H9 (cell line): ENCODE results near the gene TIPRL. TPM values are rescaled to one million over a fixed set of nuclear protein-coding genes. Genes with fewer than 3 reads are reported as not detected.

Experiments used
- DNase-seq: peaks from one replicate; pipeline ENCODE4 v3.0.0-alpha.2; 2017
- H2AFZ ChIP-seq: one replicate; pipeline ENCODE4 v1.6.1; 2013; ENCODE audit warnings: mild to moderate bottlenecking, low read length, control low read depth, moderate library complexity
- H2AK5ac ChIP-seq: 2 replicates; pipeline ENCODE4 v1.6.1; 2013; ENCODE audit warnings: low read length, control low read depth, mixed read lengths; ENCODE audit not compliant: insufficient read length
- H2BK120ac ChIP-seq: one replicate; pipeline ENCODE4 v1.6.1; 2013; ENCODE audit warnings: low read depth, mild to moderate bottlenecking, low read length, control low read depth, inconsistent platforms; ENCODE audit not compliant: poor library complexity, severe bottlenecking
- H2BK12ac ChIP-seq: 2 replicates; pipeline ENCODE4 v1.6.1; 2013; ENCODE audit warnings: low read length, control low read depth, mixed read lengths, low read depth; ENCODE audit not compliant: insufficient read length
- H2BK15ac ChIP-seq: 2 replicates; pipeline ENCODE4 v1.6.1; 2013; ENCODE audit warnings: low read depth, low read length, control low read depth
- H2BK20ac ChIP-seq: one replicate; pipeline ENCODE4 v1.6.1; 2013; ENCODE audit warnings: low read depth, mild to moderate bottlenecking, low read length, control low read depth, inconsistent platforms; ENCODE audit not compliant: poor library complexity, severe bottlenecking
- H2BK5ac ChIP-seq: 2 replicates; pipeline ENCODE4 v1.6.1; 2013; ENCODE audit warnings: low read length, control low read depth, mixed read lengths; ENCODE audit not compliant: insufficient read length
- H3K14ac ChIP-seq: 2 replicates; pipeline ENCODE4 v1.6.1; 2013; ENCODE audit warnings: low read length, control low read depth; ENCODE audit not compliant: insufficient read depth
- H3K18ac ChIP-seq: 2 replicates; pipeline ENCODE4 v1.6.1; 2013; ENCODE audit warnings: low read depth, mild to moderate bottlenecking, mixed read lengths, low read length, control low read depth; ENCODE audit not compliant: insufficient read length
- H3K23ac ChIP-seq: 2 replicates; pipeline ENCODE4 v1.6.1; 2013; ENCODE audit warnings: low read length, control low read depth, mixed read lengths, low read depth; ENCODE audit not compliant: insufficient read length
- H3K23me2 ChIP-seq: 2 replicates; pipeline ENCODE4 v1.6.1; 2013; ENCODE audit warnings: low read depth, mild to moderate bottlenecking, mixed read lengths, low read length, control low read depth; ENCODE audit not compliant: insufficient read length, poor library complexity, severe bottlenecking
- H3K27ac ChIP-seq: 2 replicates; pipeline ENCODE4 v1.5.1; 2013; ENCODE audit warnings: low read length, control low read depth, mixed read lengths, low read depth; ENCODE audit not compliant: insufficient read length
- H3K27me3 ChIP-seq: 2 replicates; pipeline ENCODE4 v1.6.1; 2013; ENCODE audit warnings: low read length, control low read depth, inconsistent platforms; ENCODE audit not compliant: insufficient read depth
- H3K4ac ChIP-seq: 2 replicates; pipeline ENCODE4 v1.6.1; 2013; ENCODE audit warnings: low read depth, mild to moderate bottlenecking, control low read depth, inconsistent platforms, low read length, moderate library complexity
- H3K4me1 ChIP-seq: 2 replicates; pipeline ENCODE4 v1.6.1; 2013; ENCODE audit warnings: low read length, control low read depth, inconsistent platforms; ENCODE audit not compliant: insufficient read depth
- H3K4me2 ChIP-seq: 2 replicates; pipeline ENCODE4 v1.6.1; 2013; ENCODE audit warnings: low read length, control low read depth, mixed read lengths; ENCODE audit not compliant: insufficient read length, insufficient read depth
- H3K56ac ChIP-seq: 2 replicates; pipeline ENCODE4 v1.6.1; 2013; ENCODE audit warnings: low read depth, mild to moderate bottlenecking, mixed read lengths, low read length, control low read depth; ENCODE audit not compliant: insufficient read length
- H3K79me1 ChIP-seq: 2 replicates; pipeline ENCODE4 v1.6.1; 2013; ENCODE audit warnings: low read depth, mild to moderate bottlenecking, moderate library complexity, low read length, control low read depth, inconsistent platforms; ENCODE audit not compliant: insufficient read depth, poor library complexity, severe bottlenecking
- H3K79me2 ChIP-seq: 2 replicates; pipeline ENCODE4 v1.6.1; 2013; ENCODE audit warnings: low read length, control low read depth, inconsistent platforms; ENCODE audit not compliant: insufficient read depth
- H3K9ac ChIP-seq: 2 replicates; pipeline ENCODE4 v1.6.1; 2013; ENCODE audit warnings: low read length, control low read depth, mixed read lengths; ENCODE audit not compliant: insufficient read length; ENCODE audit errors: extremely low read depth
- H3K9me3 ChIP-seq: one replicate; pipeline ENCODE4 v1.6.1; 2013; ENCODE audit warnings: low read depth, low read length, inconsistent platforms; ENCODE audit not compliant: control insufficient read depth
- H3T11ph ChIP-seq: one replicate; pipeline ENCODE4 v1.6.1; 2013; ENCODE audit warnings: mild to moderate bottlenecking, low read length, control low read depth, inconsistent platforms
- H4K20me1 ChIP-seq: one replicate; pipeline ENCODE4 v1.6.1; 2013; ENCODE audit not compliant: control insufficient read depth, insufficient read length, insufficient read depth
- H4K5ac ChIP-seq: 2 replicates; pipeline ENCODE4 v1.6.1; 2013; ENCODE audit warnings: low read depth, mild to moderate bottlenecking, mixed read lengths, low read length, control low read depth; ENCODE audit not compliant: insufficient read length
- H4K8ac ChIP-seq: replicated peaks from 2 replicates; pipeline ENCODE4 v1.6.1; 2013; ENCODE audit warnings: low read length, control low read depth, mixed read lengths, low read depth; ENCODE audit not compliant: insufficient read length
- H4K91ac ChIP-seq: 2 replicates; pipeline ENCODE4 v1.6.1; 2013; ENCODE audit warnings: low read depth, mild to moderate bottlenecking, moderate library complexity, mixed read lengths, low read length, control low read depth; ENCODE audit not compliant: insufficient read length
- H3K27ac Mint-ChIP-seq, 3 experiments: 2 replicates in 2 of 3; 3 replicates in 1 of 3; pipeline ENCODE4 v1.8.0; 2020 to 2021; ENCODE audit warnings: mixed read lengths in 3 of 3, mild to moderate bottlenecking in 1 of 3, moderate library complexity in 1 of 3
- H3K27me3 Mint-ChIP-seq: 2 replicates; pipeline ENCODE4 v1.8.0; 2021; ENCODE audit warnings: low read depth, mild to moderate bottlenecking, moderate library complexity, mixed read lengths
- H3K36me3 Mint-ChIP-seq, 3 experiments: 2 replicates in 2 of 3; 3 replicates in 1 of 3; pipeline ENCODE4 v1.8.0; 2020 to 2021; ENCODE audit warnings: low read depth in 3 of 3, mixed read lengths in 3 of 3; ENCODE audit not compliant: insufficient read depth in 1 of 3
- H3K4me1 Mint-ChIP-seq, 2 experiments: 2 replicates each; pipeline ENCODE4 v1.8.0; 2020; ENCODE audit warnings: mixed read lengths in 2 of 2
- H3K4me3 Mint-ChIP-seq, 2 experiments: 2 replicates in 1 of 2; 3 replicates in 1 of 2; pipeline ENCODE4 v1.8.0; 2020 to 2021; ENCODE audit warnings: mild to moderate bottlenecking in 2 of 2, mixed read lengths in 2 of 2, moderate library complexity in 1 of 2
- H3K9me3 Mint-ChIP-seq, 2 experiments: 2 replicates in 1 of 2; 3 replicates in 1 of 2; pipeline ENCODE4 v1.8.0; 2020; ENCODE audit warnings: mild to moderate bottlenecking in 2 of 2, mixed read lengths in 2 of 2, moderate library complexity in 1 of 2
- CTCF ChIP-seq: fragments of 200-600 bp; sonication (generic); conservative IDR thresholded peaks from 3 replicates; pipeline ENCODE4 v1.8.0; 2021; ENCODE audit warnings: antibody characterized with exemption, mild to moderate bottlenecking
- total RNA-seq: library from RNA; stranded (reverse); gene quantifications from 2 replicates; pipeline ENCODE4 v1.2.1, GENCODE V29; 2021

Gene TIPRL
- total RNA-seq, 1 experiment from 2014 or later = 24.4 TPM

GRCh38 chr1:168157638-168158037, 21.1 kb upstream of the TIPRL start:
- Mint-ChIP-seq H3K4me1 (0 out of 4 replicates have a peak, but pooled peaks cover 0 to 2% of the 10 kb centered on the region in 2 experiments), H3K36me3 (peaks cover 0 to 5% (median 3%) of the 10 kb centered on the region in 3 experiments; a peak in 2 of 7 replicates), H3K27ac (no peak overlapping the region), H3K9me3 (peaks cover 19 to 23% of the 10 kb centered on the region in 2 experiments), H3K4me3 (no peak overlapping the region; a peak in 1 of 5 replicates), H3K27me3 (no peaks in the 10 kb centered on the region; the same call in 1 of the 2 replicates)
- Histone ChIP-seq H4K20me1 (no peaks in the 10 kb centered on the region), H2BK15ac (no peak overlapping the region), H2AK5ac (no peak overlapping the region), H3K4me2 (no peak overlapping the region), H3K23ac (no peak overlapping the region), H4K91ac (no peak overlapping the region), H3T11ph (no peak overlapping the region), H3K79me1 (no peaks in the 10 kb centered on the region), H4K8ac (no peak overlapping the region), H3K18ac (no peak overlapping the region), H3K4ac (no peak overlapping the region), H3K23me2 (no peaks in the 10 kb centered on the region), H4K5ac (no peak overlapping the region), H3K9ac (no peak overlapping the region), H3K56ac (no peak overlapping the region), H3K4me1 (no peaks in the 10 kb centered on the region), H2AFZ (no peak overlapping the region), H3K27me3 (no peaks in the 10 kb centered on the region), H3K79me2 (no peaks in the 10 kb centered on the region), H3K9me3 (no peaks in the 10 kb centered on the region), H2BK5ac (no peak overlapping the region), H2BK12ac (no peak overlapping the region), H2BK20ac (no peak overlapping the region), H2BK120ac (no peak overlapping the region), H3K27ac (no peak overlapping the region), H3K14ac (no peak overlapping the region)
- DNase-seq = no peak
- TF ChIP-seq CTCF = no peak
